Keratinocyte (primary cell): ENCODE results near the gene FNIP2. TPM values are rescaled to one million over a fixed set of nuclear protein-coding genes. Genes with fewer than 3 reads are reported as not detected.

Source experiments
- DNase-seq: peaks from one replicate; pipeline ENCODE4 v3.0.0-alpha.2; 2011; ENCODE audit warnings: low read depth, missing footprints, low spot score
- FAIRE-seq: peaks from 2 replicates; lab custom pipeline; 2011; peaks lifted over from hg19 to GRCh38; lab: Jason Lieb, UNC
- H2AFZ ChIP-seq: 2 replicates; pipeline ENCODE4 v1.6.0; 2012; ENCODE audit warnings: low read length, control low read depth, inconsistent platforms; ENCODE audit not compliant: control insufficient read depth
- H3K27ac ChIP-seq: 2 replicates; pipeline ENCODE4 v1.5.1; 2011; ENCODE audit warnings: low read length; ENCODE audit not compliant: control insufficient read depth, insufficient read depth
- H3K27me3 ChIP-seq: 3 replicates; pipeline ENCODE4 v1.6.0; 2011; ENCODE audit warnings: low read length; ENCODE audit not compliant: control insufficient read depth, insufficient read depth; ENCODE audit errors: extremely low read depth
- H3K36me3 ChIP-seq, 2 experiments: 2 replicates in 1 of 2; 3 replicates in 1 of 2; pipeline ENCODE4 v1.5.1; 2011; ENCODE audit warnings: low read length in 2 of 2, mild to moderate bottlenecking in 1 of 2; ENCODE audit not compliant: control insufficient read depth in 2 of 2, insufficient read depth in 2 of 2; ENCODE audit errors: extremely low read depth in 1 of 2
- H3K4me1 ChIP-seq: 3 replicates; pipeline ENCODE4 v1.5.1; 2011; ENCODE audit warnings: low read length; ENCODE audit not compliant: control insufficient read depth, insufficient read depth; ENCODE audit errors: extremely low read depth
- H3K4me2 ChIP-seq: 3 replicates; pipeline ENCODE4 v1.6.0; 2011; ENCODE audit warnings: low read depth, low read length; ENCODE audit not compliant: control insufficient read depth, insufficient read depth; ENCODE audit errors: extremely low read depth
- H3K4me3 ChIP-seq, 3 experiments: fragments of 200-600 bp in 1 of 3; sonication (generic) in 1 of 3; 2 replicates in 2 of 3; 3 replicates in 1 of 3; pipeline ENCODE4 v1.5.1; 2011 to 2016; ENCODE audit warnings: low read length in 3 of 3, mild to moderate bottlenecking in 3 of 3, control low read depth in 2 of 3, inconsistent platforms in 1 of 3, low read depth in 1 of 3, mixed read lengths in 1 of 3, mixed run types in 1 of 3, moderate library complexity in 1 of 3; ENCODE audit not compliant: control insufficient read depth in 2 of 3, insufficient read depth in 2 of 3; ENCODE audit errors: extremely low read depth in 1 of 3
- H3K79me2 ChIP-seq: 2 replicates; pipeline ENCODE4 v1.6.0; 2012; ENCODE audit warnings: low read length; ENCODE audit not compliant: control insufficient read depth, insufficient read depth
- H3K9ac ChIP-seq: 3 replicates; pipeline ENCODE4 v1.6.0; 2011; ENCODE audit warnings: low read length; ENCODE audit not compliant: control insufficient read depth, insufficient read depth; ENCODE audit errors: extremely low read depth
- H3K9me1 ChIP-seq: 3 replicates; pipeline ENCODE4 v1.6.0; 2011; ENCODE audit warnings: low read length; ENCODE audit not compliant: control insufficient read depth, insufficient read depth; ENCODE audit errors: extremely low read depth
- H3K9me3 ChIP-seq: 2 replicates; pipeline ENCODE4 v1.5.1; 2012; ENCODE audit warnings: low read depth, low read length; ENCODE audit not compliant: control insufficient read depth
- H4K20me1 ChIP-seq: 3 replicates; pipeline ENCODE4 v1.6.0; 2011; ENCODE audit warnings: low read length; ENCODE audit not compliant: control insufficient read depth, insufficient read depth; ENCODE audit errors: extremely low read depth
- EZH2 ChIP-seq: IDR thresholded peaks from one replicate; pipeline ENCODE4 v1.6.1; 2012; ENCODE audit warnings: inconsistent platforms, mild to moderate bottlenecking, low read length, moderate library complexity
- dilution Hi-C: fragments of 300-500 bp; cut with MboI; formaldehyde crosslinking; loops from one replicate; pipeline ENCODE4 v1.7.0; 2020; ENCODE audit warnings: low sequenced_read_pairs; ENCODE audit not compliant: extremely low pct_ligation_motif_present
- polyA plus RNA-seq, 5 experiments: library from polyadenylated mRNA; depleted of rRNA in 3 of 5; stranded (reverse) in 3 of 5; stranded (forward) in 1 of 5; unstranded in 1 of 5; fragments of >200 nt; gene quantifications; 1 replicate in 1 of 5; 2 replicates in 3 of 5; 3 replicates in 1 of 5; pipeline versions ENCODE4 v1.2.1 to v1.2.3, GENCODE V29; 2011 to 2012; ENCODE audit warnings: missing spikeins in 2 of 5, low read depth in 1 of 5, low replicate concordance in 1 of 5
- TF ChIP-seq, protein P1 (sequence below), 3 experiments: IDR thresholded peaks in 1 of 3; conservative IDR thresholded peaks in 1 of 3; optimal IDR thresholded peaks in 1 of 3; 2 replicates in 2 of 3; 3 replicates in 1 of 3; pipeline versions ENCODE3 to v1.5.1; 2011; ENCODE audit warnings: low read length in 3 of 3, mild to moderate bottlenecking in 3 of 3, moderate library complexity in 2 of 3, control low read depth in 1 of 3, inconsistent platforms in 1 of 3; ENCODE audit not compliant: insufficient read depth in 2 of 3; ENCODE audit errors: extremely low read depth in 1 of 3

Gene FNIP2
- polyA plus RNA-seq, 1 donor (not counting 4 experiments of a cell fraction or from before 2014, with no cell fraction given) = 6.2 TPM

DNA sequence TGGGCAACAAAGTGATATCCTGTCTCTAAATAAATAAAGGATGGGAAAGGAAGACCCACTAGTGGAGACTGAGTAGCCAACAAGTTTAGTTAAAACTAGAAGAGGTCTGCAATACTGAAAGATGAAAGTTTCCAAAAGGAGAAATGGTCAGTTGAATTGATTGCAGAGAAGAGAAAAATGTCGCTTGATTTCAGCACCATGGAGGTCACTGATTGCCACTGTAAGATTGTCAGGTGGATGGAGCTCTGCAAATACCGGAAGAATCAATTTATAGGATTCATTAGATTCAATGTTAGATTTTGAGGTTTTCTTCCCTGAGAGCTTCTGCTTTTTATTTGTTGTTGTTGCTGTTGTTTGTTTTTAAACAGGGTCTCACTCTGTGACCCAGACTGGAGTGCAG lies 5.4 kb upstream of the FNIP2 start:
- dilution Hi-C loops = no loop called here
- no peak for FAIRE-seq

DNA sequence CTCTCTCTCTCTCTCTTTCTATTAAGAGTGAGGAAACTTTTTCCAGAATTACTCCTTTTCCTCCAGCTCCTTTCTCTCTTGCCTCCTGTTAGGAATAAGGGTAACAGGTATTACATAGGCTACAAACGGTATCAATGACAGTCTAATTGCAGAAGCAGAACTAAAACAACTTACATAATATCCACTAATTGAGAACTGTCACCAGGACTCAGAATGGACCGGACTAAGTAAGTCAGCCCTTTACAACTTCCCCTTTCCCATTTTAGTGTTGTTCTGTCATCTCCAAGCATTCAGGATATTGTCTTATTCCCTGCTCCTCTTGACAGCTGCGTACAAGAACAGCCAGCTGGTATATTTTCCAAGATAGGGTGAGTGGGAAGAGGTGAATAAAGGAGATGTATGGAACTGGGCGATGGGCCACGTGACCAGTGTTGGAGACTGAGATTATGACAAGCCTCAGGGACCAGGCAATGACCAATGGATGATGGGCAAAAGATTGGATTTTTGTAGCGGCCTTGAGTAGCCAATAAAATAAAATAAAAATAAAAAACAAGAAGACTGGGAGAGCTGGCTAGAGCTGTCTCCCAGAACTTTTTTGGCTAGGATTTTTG lies 2.3 kb upstream of the FNIP2 start:
- Histone ChIP-seq H3K9me3 (no peaks in the 10 kb centered on the region), H3K9ac (no peak overlapping the region), H3K27ac (no peak overlapping the region), H3K36me3 (no peaks in the 10 kb centered on the region), H3K4me2 (no peak overlapping the region), H3K4me3 (no peak overlapping the region), H3K4me1 (peaks cover 9% of the 10 kb centered on the region), H3K79me2 (peaks cover 6% of the 10 kb centered on the region), H2AFZ (no peak overlapping the region), H4K20me1 (no peaks in the 10 kb centered on the region), H3K27me3 (no peaks in the 10 kb centered on the region), H3K9me1 (no peaks in the 10 kb centered on the region)
- no peak for TF ChIP-seq EZH2
- TF ChIP-seq, protein P1, sequence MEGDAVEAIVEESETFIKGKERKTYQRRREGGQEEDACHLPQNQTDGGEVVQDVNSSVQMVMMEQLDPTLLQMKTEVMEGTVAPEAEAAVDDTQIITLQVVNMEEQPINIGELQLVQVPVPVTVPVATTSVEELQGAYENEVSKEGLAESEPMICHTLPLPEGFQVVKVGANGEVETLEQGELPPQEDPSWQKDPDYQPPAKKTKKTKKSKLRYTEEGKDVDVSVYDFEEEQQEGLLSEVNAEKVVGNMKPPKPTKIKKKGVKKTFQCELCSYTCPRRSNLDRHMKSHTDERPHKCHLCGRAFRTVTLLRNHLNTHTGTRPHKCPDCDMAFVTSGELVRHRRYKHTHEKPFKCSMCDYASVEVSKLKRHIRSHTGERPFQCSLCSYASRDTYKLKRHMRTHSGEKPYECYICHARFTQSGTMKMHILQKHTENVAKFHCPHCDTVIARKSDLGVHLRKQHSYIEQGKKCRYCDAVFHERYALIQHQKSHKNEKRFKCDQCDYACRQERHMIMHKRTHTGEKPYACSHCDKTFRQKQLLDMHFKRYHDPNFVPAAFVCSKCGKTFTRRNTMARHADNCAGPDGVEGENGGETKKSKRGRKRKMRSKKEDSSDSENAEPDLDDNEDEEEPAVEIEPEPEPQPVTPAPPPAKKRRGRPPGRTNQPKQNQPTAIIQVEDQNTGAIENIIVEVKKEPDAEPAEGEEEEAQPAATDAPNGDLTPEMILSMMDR (optimal IDR thresholded peaks at IDR 0.05 in 1 of 3, IDR thresholded peaks at IDR 0.05 in 1 of 3, conservative IDR thresholded peaks at IDR 0.05 in 1 of 3; ENCODE audit: extremely low read depth in 1 of 3, insufficient read depth in 2 of 3, low read length in 3 of 3) = no peak
- DNase-seq = no peak
- dilution Hi-C loops = no loop called here
- FAIRE-seq = no peak

More for the DNA sequence above, 5.4 kb upstream of the FNIP2 start:
- Histone ChIP-seq H3K9me1 (no peaks in the 10 kb centered on the region), H4K20me1 (no peaks in the 10 kb centered on the region), H3K4me2 (no peak overlapping the region), H3K79me2 (no peaks in the 10 kb centered on the region), H3K27ac (no peak overlapping the region), H3K9me3 (no peaks in the 10 kb centered on the region), H3K4me1 (peaks cover 4% of the 10 kb centered on the region), H2AFZ (no peak overlapping the region), H3K9ac (no peak overlapping the region), H3K36me3 (no peaks in the 10 kb centered on the region), H3K27me3 (no peaks in the 10 kb centered on the region), H3K4me3 (no peak overlapping the region)
- no peak for TF ChIP-seq EZH2
- TF ChIP-seq, protein P1 (optimal IDR thresholded peaks at IDR 0.05 in 1 of 3, IDR thresholded peaks at IDR 0.05 in 1 of 3, conservative IDR thresholded peaks at IDR 0.05 in 1 of 3; ENCODE audit: extremely low read depth in 1 of 3, insufficient read depth in 2 of 3, low read length in 3 of 3) = no peak
- no peak for DNase-seq
